OCI-LY3 (cell line): ENCODE measurements around the gene EPB41L4A.

Experiments used
- CTCF ChIP-seq: fragments of 200-600, 300-600 bp; sonication (generic); IDR thresholded peaks from 2 replicates; pipeline ENCODE4 v1.5.1; 2014; ENCODE audit warnings: antibody characterized with exemption, low read length, low read depth
- EZH2phosphoT487 ChIP-seq: fragments of 200-600 bp; shearing (Covaris generic); IDR thresholded peaks from 2 replicates; pipeline ENCODE4 v1.6.1; 2018; ENCODE audit warnings: antibody characterized with exemption, mixed run types, low read depth

DNA sequence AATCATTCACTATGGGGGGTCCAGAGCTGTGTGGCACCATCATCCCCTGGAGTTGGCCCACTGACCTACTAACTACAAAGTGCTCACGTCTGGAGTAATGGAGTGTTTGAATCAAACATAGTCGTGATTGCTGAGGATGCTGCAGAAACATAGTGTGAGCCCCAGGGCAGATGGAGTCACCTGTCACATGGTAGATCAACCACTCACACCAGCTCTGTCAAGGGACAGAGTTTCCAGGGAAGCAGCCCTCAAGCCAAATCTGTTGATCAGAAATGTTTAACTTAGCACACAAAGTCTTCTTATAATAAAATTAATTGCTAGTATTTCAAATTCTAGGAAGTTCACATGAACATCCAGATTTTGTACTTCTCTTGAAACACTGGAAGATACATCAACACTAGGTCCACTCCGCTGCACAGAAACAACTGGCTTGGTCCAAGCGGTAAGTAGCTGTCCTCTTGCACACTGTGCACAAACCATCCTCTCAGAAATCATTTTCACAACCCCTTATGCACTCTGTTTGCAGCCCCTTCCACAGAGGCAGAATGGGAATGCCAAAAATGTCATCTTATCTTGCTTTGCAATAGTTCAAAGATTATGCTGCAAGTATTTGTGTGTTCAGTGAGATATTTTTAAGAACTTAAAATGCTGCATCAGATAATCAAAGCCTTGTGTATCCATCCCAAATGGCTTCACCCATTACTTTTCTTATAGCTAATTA, 191.0 kb downstream of the EPB41L4A start:
- TF ChIP-seq CTCF (no peak), EZH2phosphoT487 (no peak)
